Nephron (organoid): Measurements from ENCODE around the gene HNRNPF.

ENCODE experiments used
- H3K27ac Mint-ChIP-seq, 3 experiments: 2 replicates each; pipeline ENCODE4 v1.8.0; 2020; ENCODE audit warnings: mixed read lengths in 3 of 3, mild to moderate bottlenecking in 2 of 3, moderate library complexity in 1 of 3
- H3K27me3 Mint-ChIP-seq: 2 replicates; pipeline ENCODE4 v1.8.0; 2021; ENCODE audit warnings: low read depth, mild to moderate bottlenecking, moderate library complexity, mixed read lengths
- H3K36me3 Mint-ChIP-seq: 2 replicates; pipeline ENCODE4 v1.8.0; 2020; ENCODE audit warnings: low read depth, mixed read lengths
- H3K4me1 Mint-ChIP-seq: 2 replicates; pipeline ENCODE4 v1.8.0; 2020; ENCODE audit warnings: mixed read lengths
- H3K4me3 Mint-ChIP-seq, 3 experiments: 2 replicates each; pipeline ENCODE4 v1.8.0; 2020; ENCODE audit warnings: mild to moderate bottlenecking in 3 of 3, mixed read lengths in 3 of 3, moderate library complexity in 2 of 3
- H3K9me3 Mint-ChIP-seq: 2 replicates; pipeline ENCODE4 v1.8.0; 2020; ENCODE audit warnings: mixed read lengths
- TF ChIP-seq, protein P1 (sequence below), 3 experiments: fragments of 200-600 bp; sonication (generic); IDR thresholded peaks; one replicate each; pipeline ENCODE4 v1.5.0; 2021; ENCODE audit warnings: antibody characterized with exemption in 3 of 3; ENCODE audit not compliant: unreplicated experiment in 3 of 3

HNRNPF gene

DNA sequence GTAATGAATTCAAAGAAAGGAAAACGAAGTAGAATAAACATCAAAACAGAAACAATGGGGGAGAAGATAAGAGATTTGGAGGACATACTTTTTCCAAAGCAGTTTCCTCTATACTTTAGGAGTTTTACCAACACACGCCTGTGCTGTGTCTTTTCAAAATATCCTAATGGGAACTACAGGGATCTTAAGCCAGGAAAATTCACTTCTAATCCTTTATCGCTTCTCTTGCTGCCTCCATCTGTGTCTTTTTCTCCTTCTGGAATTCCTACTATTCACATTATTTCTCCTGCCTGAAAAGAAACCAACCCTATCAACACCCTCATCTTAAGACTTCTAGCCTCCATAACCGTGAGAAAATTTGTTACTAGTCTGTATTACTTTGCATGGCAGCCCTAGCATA lies 6.8 kb downstream of the HNRNPF start:
- Mint-ChIP-seq H3K4me3 (peak overlapping the region in 1 of 3 experiments; percentile 2), H3K36me3 (peaks cover 15% of the 10 kb centered on the region), H3K4me1 (peaks cover 52% of the 10 kb centered on the region), H3K27ac (peak overlapping the region in 1 of 3 experiments; percentile 14), H3K9me3 (no peaks in the 10 kb centered on the region), H3K27me3 (no peaks in the 10 kb centered on the region)
- TF ChIP-seq, protein P1, sequence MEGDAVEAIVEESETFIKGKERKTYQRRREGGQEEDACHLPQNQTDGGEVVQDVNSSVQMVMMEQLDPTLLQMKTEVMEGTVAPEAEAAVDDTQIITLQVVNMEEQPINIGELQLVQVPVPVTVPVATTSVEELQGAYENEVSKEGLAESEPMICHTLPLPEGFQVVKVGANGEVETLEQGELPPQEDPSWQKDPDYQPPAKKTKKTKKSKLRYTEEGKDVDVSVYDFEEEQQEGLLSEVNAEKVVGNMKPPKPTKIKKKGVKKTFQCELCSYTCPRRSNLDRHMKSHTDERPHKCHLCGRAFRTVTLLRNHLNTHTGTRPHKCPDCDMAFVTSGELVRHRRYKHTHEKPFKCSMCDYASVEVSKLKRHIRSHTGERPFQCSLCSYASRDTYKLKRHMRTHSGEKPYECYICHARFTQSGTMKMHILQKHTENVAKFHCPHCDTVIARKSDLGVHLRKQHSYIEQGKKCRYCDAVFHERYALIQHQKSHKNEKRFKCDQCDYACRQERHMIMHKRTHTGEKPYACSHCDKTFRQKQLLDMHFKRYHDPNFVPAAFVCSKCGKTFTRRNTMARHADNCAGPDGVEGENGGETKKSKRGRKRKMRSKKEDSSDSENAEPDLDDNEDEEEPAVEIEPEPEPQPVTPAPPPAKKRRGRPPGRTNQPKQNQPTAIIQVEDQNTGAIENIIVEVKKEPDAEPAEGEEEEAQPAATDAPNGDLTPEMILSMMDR (IDR thresholded peaks at IDR 0.05; ENCODE audit: unreplicated experiment in 3 of 3): no peak

DNA sequence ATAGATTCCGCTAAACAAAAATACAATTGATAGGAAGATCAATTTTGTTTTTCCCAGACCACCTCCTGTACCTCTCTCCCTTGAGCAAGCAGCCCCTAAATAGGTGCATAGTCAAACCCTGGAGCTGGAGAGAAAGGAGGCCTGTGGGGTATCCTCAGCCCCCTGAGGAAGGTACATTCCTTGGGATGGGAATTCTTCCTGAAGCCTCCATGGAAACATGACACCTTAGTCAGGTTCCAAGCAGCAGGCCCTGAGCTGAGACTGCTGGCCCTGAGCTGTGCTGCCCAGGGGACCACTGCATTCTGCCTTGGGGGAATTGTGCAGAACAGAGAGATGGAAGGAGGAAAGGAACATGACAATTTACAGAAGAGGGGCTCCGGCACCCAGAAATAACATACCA lies 7.4 kb downstream of the HNRNPF start:
- Mint-ChIP-seq H3K36me3 (peaks cover 15% of the 10 kb centered on the region), H3K27me3 (no peaks in the 10 kb centered on the region), H3K27ac (peak overlapping the region in 1 of 3 experiments; percentile 61), H3K4me3 (peak overlapping the region in 1 of 3 experiments; percentile 26), H3K9me3 (no peaks in the 10 kb centered on the region), H3K4me1 (peaks cover 54% of the 10 kb centered on the region)
- TF ChIP-seq, protein P1 (IDR thresholded peaks at IDR 0.05; ENCODE audit: unreplicated experiment in 3 of 3): no peak

DNA sequence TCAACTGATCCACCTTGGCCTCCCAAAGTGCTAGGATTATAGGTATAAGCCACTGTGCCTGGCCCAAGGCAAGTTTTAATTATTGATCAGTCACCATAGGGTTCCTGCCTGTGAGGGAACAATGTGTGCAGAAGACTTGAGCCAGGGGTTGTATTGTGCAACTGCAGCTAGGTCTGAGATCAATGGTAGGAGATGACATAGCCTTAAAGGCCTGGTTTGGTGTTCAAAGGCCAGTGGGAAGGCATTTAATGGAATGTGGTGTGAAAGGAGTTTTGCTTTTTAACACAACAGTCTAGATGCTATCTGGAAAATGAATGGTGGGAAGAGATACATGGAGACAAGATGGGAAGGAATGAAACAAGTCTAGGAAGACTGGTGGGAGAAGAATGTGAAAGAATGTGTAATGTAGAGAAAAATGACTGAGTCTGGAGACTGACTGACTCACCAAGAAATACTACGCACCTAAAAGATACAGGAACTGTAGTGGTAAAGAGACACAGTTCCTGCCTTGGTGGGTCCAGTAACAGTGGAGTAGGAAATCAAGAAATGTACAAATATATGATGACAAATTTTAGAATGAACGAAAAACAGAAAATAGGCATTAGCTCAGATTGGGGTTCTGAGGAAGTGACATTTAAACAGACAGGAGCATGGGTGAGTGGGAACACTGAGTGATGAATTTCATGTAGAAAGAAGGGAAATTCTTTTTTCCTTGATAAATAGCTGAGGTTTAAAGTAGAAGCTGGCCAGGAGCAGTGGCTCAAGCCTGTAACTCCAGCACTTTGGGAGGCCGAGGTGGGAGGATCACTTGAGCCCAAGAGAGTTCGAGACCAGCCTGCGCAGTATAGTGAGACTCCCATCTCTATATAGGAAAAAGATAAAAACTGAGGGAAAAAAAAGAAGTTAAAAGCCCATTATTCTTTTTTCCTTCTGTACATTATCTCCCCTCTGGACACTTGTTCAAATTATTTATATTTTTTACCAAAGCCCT lies 9.4 kb downstream of the HNRNPF start:
- Mint-ChIP-seq H3K27ac (peak overlapping the region in 1 of 3 experiments; percentile 37), H3K4me1 (peaks cover 54% of the 10 kb centered on the region), H3K36me3 (peaks cover 18% of the 10 kb centered on the region), H3K4me3 (peak overlapping the region in 1 of 3 experiments; percentile 0), H3K27me3 (no peaks in the 10 kb centered on the region), H3K9me3 (no peaks in the 10 kb centered on the region)
- TF ChIP-seq, protein P1 (IDR thresholded peaks at IDR 0.05; ENCODE audit: unreplicated experiment in 3 of 3): no peak

DNA sequence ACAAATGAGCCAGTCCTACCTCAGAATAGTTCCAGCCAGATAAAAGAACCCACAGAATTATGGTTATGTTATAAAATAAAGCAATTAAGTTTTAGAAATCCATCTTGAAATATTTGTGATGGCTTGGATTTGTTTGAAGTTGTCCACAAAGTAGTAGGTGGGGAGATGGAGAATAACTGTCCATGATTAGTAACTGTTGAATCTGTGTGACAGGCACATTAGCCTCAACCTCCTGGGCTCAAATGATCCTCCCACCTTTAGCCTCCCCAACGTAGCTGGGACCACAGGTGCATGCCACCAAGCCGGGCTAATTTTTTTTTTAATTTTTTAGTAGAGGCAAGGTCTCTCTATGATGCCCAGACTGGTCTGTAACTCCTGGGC lies 10.1 kb downstream of the HNRNPF start:
- Mint-ChIP-seq H3K9me3 (no peaks in the 10 kb centered on the region), H3K4me3 (peak overlapping the region in 2 of 3 experiments; percentile 40 to 90), H3K27ac (peak overlapping the region in 1 of 3 experiments; percentile 56), H3K4me1 (peaks cover 55% of the 10 kb centered on the region), H3K27me3 (no peaks in the 10 kb centered on the region), H3K36me3 (peaks cover 19% of the 10 kb centered on the region)
- TF ChIP-seq, protein P1 (IDR thresholded peaks at IDR 0.05; ENCODE audit: unreplicated experiment in 3 of 3): no peak

DNA sequence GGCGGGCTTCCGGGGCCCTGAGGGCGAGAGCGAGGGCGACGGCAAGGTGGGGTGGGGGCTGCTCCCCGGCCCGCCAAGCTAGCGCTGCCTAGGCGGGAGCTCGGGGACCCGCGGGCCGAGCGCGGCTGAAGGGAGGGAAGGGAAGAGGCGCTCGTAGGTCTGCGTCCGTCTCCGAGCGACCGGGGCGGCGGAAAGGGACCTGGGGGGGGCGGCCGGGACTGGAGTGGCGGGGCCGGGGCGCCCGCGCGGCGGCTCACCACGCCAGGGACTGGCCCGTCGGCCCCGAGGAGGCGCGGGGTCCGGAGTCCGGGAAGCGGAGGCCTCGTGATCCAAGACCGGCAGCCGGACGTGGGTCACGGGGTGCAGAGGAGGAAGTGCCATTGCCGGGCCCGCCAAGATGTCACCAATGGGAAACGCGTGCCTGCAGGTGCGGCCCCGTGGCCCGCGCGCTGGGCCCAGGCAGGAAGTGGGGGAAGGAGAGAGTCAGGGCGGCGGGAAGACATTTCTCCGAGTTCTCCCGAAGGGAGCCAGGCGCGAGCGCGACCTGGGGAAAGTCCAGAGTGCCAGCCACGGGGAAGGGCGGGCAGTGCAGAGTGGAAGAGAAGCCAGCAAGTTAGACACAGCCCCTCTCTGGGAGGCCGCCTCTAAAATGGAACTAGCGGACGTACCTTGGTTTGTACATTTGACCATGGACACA lies 11.9 kb downstream of the HNRNPF start:
- TF ChIP-seq, protein P1 (IDR thresholded peaks at IDR 0.05; ENCODE audit: unreplicated experiment in 3 of 3): no peak
- no peaks in the 10 kb centered on the region for H3K9me3 Mint-ChIP-seq
- H3K4me3 Mint-ChIP-seq: peak overlapping the region; percentile 90 to 93 (median 90)
- peaks cover 57% of the 10 kb centered on the region for H3K4me1 Mint-ChIP-seq
- peak overlapping the region; percentile 94 to 98 (median 98) for H3K27ac Mint-ChIP-seq
- no peaks in the 10 kb centered on the region for H3K27me3 Mint-ChIP-seq
- H3K36me3 Mint-ChIP-seq: peaks cover 28% of the 10 kb centered on the region
